Tongue (tissue), 2 donors: ENCODE measurements around the gene JHY. TPM values are rescaled to one million over a fixed set of nuclear protein-coding genes. Genes with fewer than 3 reads are reported as not detected.

Experiments
- small RNA-seq: library from RNA; depleted of rRNA; stranded (forward); fragments of <200 nt; gene quantifications from one replicate; pipeline ENCODE3, GENCODE V24; 2014; ENCODE audit warnings: low replicate concordance
- total RNA-seq: library from RNA; depleted of rRNA; stranded (reverse); fragments of >200 nt; gene quantifications from one replicate; pipeline ENCODE4 v1.2.3, GENCODE V29; 2014

JHY gene
- total RNA-seq, 1 donor from 2014 or later, result 1.1 TPM

Small RNAs within 50 kb of the gene (small RNA-seq; reads per million reads assigned to genes)
- not detected for gene RNU4-23P

Other genes with a start within 250 kb of the JHY start
- gene UBASH3B, start 227.0 kb upstream of the JHY start, total RNA-seq, result 7.9 TPM
- gene CRTAM, start 44.3 kb upstream of the JHY start, total RNA-seq, result not detected
- not detected for gene BSX, start 99.1 kb downstream of the JHY start, total RNA-seq
- 2,079 TPM for gene HSPA8, start 179.4 kb downstream of the JHY start, total RNA-seq